ENCODE measurements around the gene TAOK3. TPM values are rescaled to one million over a fixed set of nuclear protein-coding genes. Genes with fewer than 3 reads are reported as not detected.

The TAOK3 gene
- total and polyA plus RNA-seq, 10 of the 15 experiments (the other 5 are each of a cell fraction or from before 2014, with no cell fraction given), result 41.3 to 131 (median 57.8) TPM

DNA sequence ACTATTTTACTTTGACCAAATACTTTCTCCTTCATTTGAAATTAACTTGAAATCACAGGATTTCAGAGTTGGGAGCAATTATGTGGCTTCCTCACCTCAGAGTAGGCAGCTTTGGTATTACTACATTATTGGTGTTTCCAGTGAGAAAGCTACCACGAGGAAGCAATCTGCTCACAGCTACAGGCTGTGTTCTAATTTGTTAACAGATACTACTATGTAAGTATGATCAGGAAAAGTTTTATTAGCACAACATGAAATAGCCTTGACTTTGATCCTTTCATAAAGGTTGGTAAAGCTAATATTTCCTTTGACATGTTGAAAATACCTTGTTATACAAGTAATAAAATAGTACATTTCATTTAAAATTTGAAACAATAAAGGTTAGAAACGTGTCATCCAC lies 30.6 kb downstream of the TAOK3 start:
- intact Hi-C loops (cut with micrococcal nuclease; ENCODE audit: unreplicated experiment), result no loop called here
- Histone ChIP-seq H3K27ac (ENCODE audit: control insufficient read depth, insufficient read depth) (no peak overlapping the region), H3K36me3 (ENCODE audit: control insufficient read depth in 2 of 2, insufficient read depth in 2 of 2, low read length in 1 of 2) (no peaks in the 10 kb centered on the region; a peak in 2 of 4 replicates), H3K4me3 (no peak overlapping the region), H3K4me2 (ENCODE audit: control insufficient read depth, insufficient read depth) (no peak overlapping the region), H3K79me2 (ENCODE audit: control insufficient read depth, insufficient read depth, low read length) (peaks cover 64% of the 10 kb centered on the region), H4K20me1 (ENCODE audit: control insufficient read depth, insufficient read depth) (no peaks in the 10 kb centered on the region), H2AFZ (ENCODE audit: control insufficient read depth, low read depth, low read length) (no peak overlapping the region), H3K9ac (ENCODE audit: control insufficient read depth, insufficient read depth, low read length) (no peak overlapping the region), H3K27me3 (replicated peaks in 1 of 2; ENCODE audit: control insufficient read depth in 2 of 2, insufficient read depth in 2 of 2, low read length in 1 of 2) (no peaks in the 10 kb centered on the region), H3K9me3 (replicated peaks; ENCODE audit: control insufficient read depth, insufficient read depth, low read length) (no peaks in the 10 kb centered on the region; the same call in 1 of the 3 replicates), H3K4me1 (ENCODE audit: control insufficient read depth, insufficient read depth, low read length) (peaks cover 16% of the 10 kb centered on the region; the same call in 1 of the 2 replicates)
- no peak for ATAC-seq
- POLR2A ChIA-PET, result interaction anchor here (0.6 to 1.0 kb wide), 3 partner anchors 10 to 35 kb away, joined by 4 to 5 read pairs (median 4); partner anchors contain the start of gene SUDS3
- in situ Hi-C loops (cut with MboI), result no loop called here
- SMC1A ChIA-PET (ENCODE audit: uncharacterized antibody, unreplicated experiment), result interaction anchor here (0.7 to 1.7 kb wide), 8 partner anchors 10 to 42 kb away, joined by 3 to 8 read pairs (median 4); no protein-coding TSS in a partner anchor
- no peak for FAIRE-seq
- no peak for DNase-seq (ENCODE audit: low read depth, low spot score)
- RAD21 ChIA-PET (ENCODE audit: unreplicated experiment), result interaction anchor here (0.6 to 1.8 kb wide), 5 partner anchors 15 to 158 kb away, joined by 3 to 7 read pairs (median 3); partner anchors contain the start of gene SUDS3
- CTCF ChIA-PET, result interaction anchor here (0.9 to 1.5 kb wide), 4 partner anchors 13 to 84 kb away, joined by 3 to 8 read pairs (median 4); no protein-coding TSS in a partner anchor
- no TSS peak for BruUV-seq (replicated peaks)
- 71% methylated on average over 2 of the region's 2 CpGs for WGBS (ENCODE audit: insufficient coverage, insufficient replicate concordance, low lambda C conversion rate, missing lambda C conversion rate)
- TF ChIP-seq WRNIP1 (IDR thresholded peaks at IDR 0.05; ENCODE audit: borderline replicate concordance, low read depth, low read length), result no peak
- TF ChIP-seq, protein P1, sequence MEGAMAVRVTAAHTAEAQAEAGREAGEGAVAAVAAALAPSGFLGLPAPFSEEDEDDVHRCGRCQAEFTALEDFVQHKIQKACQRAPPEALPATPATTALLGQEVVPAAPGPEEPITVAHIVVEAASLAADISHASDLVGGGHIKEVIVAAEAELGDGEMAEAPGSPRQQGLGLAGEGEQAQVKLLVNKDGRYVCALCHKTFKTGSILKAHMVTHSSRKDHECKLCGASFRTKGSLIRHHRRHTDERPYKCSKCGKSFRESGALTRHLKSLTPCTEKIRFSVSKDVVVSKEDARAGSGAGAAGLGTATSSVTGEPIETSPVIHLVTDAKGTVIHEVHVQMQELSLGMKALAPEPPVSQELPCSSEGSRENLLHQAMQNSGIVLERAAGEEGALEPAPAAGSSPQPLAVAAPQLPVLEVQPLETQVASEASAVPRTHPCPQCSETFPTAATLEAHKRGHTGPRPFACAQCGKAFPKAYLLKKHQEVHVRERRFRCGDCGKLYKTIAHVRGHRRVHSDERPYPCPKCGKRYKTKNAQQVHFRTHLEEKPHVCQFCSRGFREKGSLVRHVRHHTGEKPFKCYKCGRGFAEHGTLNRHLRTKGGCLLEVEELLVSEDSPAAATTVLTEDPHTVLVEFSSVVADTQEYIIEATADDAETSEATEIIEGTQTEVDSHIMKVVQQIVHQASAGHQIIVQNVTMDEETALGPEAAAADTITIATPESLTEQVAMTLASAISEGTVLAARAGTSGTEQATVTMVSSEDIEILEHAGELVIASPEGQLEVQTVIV (IDR thresholded peaks at IDR 0.05; ENCODE audit: borderline replicate concordance, partially characterized antibody), result no peak
- TF ChIP-seq, protein P2, sequence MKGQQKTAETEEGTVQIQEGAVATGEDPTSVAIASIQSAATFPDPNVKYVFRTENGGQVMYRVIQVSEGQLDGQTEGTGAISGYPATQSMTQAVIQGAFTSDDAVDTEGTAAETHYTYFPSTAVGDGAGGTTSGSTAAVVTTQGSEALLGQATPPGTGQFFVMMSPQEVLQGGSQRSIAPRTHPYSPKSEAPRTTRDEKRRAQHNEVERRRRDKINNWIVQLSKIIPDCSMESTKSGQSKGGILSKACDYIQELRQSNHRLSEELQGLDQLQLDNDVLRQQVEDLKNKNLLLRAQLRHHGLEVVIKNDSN (IDR thresholded peaks at IDR 0.05; ENCODE audit: borderline replicate concordance, extremely low read length, insufficient read depth, low read depth, low read length), result no peak
- TF ChIP-seq, protein P3, sequence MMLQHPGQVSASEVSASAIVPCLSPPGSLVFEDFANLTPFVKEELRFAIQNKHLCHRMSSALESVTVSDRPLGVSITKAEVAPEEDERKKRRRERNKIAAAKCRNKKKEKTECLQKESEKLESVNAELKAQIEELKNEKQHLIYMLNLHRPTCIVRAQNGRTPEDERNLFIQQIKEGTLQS (IDR thresholded peaks at IDR 0.05; ENCODE audit: borderline replicate concordance, extremely low read depth, low read depth, low read length), result no peak
- no peak for TF ChIP-seq SPI1 (IDR thresholded peaks at IDR 0.05; ENCODE audit: borderline replicate concordance, insufficient read depth, low read depth, low read length)
- TF ChIP-seq MYB (IDR thresholded peaks at IDR 0.05; ENCODE audit: borderline replicate concordance, low read depth, low read length), result no peak
- TF ChIP-seq ZNF274 (IDR thresholded peaks at IDR 0.05; ENCODE audit: insufficient read depth, insufficient read length), result no peak
- TF ChIP-seq, protein P4, sequence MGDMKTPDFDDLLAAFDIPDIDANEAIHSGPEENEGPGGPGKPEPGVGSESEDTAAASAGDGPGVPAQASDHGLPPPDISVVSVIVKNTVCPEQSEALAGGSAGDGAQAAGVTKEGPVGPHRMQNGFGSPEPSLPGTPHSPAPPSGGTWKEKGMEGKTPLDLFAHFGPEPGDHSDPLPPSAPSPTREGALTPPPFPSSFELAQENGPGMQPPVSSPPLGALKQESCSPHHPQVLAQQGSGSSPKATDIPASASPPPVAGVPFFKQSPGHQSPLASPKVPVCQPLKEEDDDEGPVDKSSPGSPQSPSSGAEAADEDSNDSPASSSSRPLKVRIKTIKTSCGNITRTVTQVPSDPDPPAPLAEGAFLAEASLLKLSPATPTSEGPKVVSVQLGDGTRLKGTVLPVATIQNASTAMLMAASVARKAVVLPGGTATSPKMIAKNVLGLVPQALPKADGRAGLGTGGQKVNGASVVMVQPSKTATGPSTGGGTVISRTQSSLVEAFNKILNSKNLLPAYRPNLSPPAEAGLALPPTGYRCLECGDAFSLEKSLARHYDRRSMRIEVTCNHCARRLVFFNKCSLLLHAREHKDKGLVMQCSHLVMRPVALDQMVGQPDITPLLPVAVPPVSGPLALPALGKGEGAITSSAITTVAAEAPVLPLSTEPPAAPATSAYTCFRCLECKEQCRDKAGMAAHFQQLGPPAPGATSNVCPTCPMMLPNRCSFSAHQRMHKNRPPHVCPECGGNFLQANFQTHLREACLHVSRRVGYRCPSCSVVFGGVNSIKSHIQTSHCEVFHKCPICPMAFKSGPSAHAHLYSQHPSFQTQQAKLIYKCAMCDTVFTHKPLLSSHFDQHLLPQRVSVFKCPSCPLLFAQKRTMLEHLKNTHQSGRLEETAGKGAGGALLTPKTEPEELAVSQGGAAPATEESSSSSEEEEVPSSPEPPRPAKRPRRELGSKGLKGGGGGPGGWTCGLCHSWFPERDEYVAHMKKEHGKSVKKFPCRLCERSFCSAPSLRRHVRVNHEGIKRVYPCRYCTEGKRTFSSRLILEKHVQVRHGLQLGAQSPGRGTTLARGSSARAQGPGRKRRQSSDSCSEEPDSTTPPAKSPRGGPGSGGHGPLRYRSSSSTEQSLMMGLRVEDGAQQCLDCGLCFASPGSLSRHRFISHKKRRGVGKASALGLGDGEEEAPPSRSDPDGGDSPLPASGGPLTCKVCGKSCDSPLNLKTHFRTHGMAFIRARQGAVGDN (IDR thresholded peaks at IDR 0.05), result no peak
- TF ChIP-seq, protein P5, sequence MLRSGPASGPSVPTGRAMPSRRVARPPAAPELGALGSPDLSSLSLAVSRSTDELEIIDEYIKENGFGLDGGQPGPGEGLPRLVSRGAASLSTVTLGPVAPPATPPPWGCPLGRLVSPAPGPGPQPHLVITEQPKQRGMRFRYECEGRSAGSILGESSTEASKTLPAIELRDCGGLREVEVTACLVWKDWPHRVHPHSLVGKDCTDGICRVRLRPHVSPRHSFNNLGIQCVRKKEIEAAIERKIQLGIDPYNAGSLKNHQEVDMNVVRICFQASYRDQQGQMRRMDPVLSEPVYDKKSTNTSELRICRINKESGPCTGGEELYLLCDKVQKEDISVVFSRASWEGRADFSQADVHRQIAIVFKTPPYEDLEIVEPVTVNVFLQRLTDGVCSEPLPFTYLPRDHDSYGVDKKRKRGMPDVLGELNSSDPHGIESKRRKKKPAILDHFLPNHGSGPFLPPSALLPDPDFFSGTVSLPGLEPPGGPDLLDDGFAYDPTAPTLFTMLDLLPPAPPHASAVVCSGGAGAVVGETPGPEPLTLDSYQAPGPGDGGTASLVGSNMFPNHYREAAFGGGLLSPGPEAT (IDR thresholded peaks at IDR 0.05; ENCODE audit: low read depth), result no peak
- TF ChIP-seq MEF2B (IDR thresholded peaks at IDR 0.05; ENCODE audit: partially characterized antibody, poor library complexity, severe bottlenecking), result no peak
- TF ChIP-seq, protein P6, sequence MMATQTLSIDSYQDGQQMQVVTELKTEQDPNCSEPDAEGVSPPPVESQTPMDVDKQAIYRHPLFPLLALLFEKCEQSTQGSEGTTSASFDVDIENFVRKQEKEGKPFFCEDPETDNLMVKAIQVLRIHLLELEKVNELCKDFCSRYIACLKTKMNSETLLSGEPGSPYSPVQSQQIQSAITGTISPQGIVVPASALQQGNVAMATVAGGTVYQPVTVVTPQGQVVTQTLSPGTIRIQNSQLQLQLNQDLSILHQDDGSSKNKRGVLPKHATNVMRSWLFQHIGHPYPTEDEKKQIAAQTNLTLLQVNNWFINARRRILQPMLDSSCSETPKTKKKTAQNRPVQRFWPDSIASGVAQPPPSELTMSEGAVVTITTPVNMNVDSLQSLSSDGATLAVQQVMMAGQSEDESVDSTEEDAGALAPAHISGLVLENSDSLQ (IDR thresholded peaks at IDR 0.05), result no peak
